ENCODE results near the gene NDST3.

DNA sequence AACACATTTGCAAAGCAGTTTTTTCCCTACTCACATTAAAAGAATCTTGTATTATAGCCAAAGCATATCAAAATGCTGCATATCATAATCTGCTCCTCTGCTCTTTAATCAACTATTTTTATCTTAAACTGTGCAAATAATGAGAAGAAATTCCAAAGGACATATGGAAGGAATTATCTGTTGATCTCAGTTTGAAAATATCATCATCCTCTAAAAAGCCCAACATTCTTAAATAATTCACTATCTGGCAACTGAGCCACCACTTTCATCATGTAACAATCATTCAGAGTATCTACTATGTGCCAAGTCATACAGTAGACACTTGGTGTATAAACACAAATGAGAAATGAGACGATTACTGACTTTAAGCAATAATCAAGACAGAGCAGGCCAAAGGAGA is 255.5 kb downstream of the NDST3 start:
- TF ChIP-seq POLR2A (IDR thresholded peaks at IDR 0.05; ENCODE audit: low read length) (no peak), GATA1 (IDR thresholded peaks at IDR 0.05; ENCODE audit: low read depth, low read length) (no peak)
